Uterus (tissue), 2 donors: ENCODE measurements around the gene CSHL1.
"Not testable (repeated sequence)": the region's sequence is repeated elsewhere in the genome, so short reads cannot be mapped to it uniquely, and the experiment has no call there.

Source experiments
- POLR2A ChIP-seq, 2 donors: fragments of 450-650 bp; IDR thresholded peaks; one replicate each; pipeline ENCODE4 v1.6.1; 2016; ENCODE audit warnings: antibody characterized with exemption in 2 of 2, mild to moderate bottlenecking in 1 of 2, moderate library complexity in 1 of 2
- TF ChIP-seq, protein P1 (sequence below), 4 experiments: fragments of 200-600 bp in 2 of 4; fragments of 450-650 bp in 2 of 4; sonication (generic) in 2 of 4; IDR thresholded peaks; one replicate each; pipeline ENCODE4 v1.5.1; 2016 to 2019; ENCODE audit warnings: antibody characterized with exemption in 4 of 4, mild to moderate bottlenecking in 2 of 4, moderate library complexity in 1 of 4

GRCh38 chr17:63870292-63870665 lies 40.8 kb downstream of the CSHL1 start:
- TF ChIP-seq POLR2A (IDR thresholded peaks at IDR 0.05): not testable (repeated sequence)
- TF ChIP-seq, protein P1, sequence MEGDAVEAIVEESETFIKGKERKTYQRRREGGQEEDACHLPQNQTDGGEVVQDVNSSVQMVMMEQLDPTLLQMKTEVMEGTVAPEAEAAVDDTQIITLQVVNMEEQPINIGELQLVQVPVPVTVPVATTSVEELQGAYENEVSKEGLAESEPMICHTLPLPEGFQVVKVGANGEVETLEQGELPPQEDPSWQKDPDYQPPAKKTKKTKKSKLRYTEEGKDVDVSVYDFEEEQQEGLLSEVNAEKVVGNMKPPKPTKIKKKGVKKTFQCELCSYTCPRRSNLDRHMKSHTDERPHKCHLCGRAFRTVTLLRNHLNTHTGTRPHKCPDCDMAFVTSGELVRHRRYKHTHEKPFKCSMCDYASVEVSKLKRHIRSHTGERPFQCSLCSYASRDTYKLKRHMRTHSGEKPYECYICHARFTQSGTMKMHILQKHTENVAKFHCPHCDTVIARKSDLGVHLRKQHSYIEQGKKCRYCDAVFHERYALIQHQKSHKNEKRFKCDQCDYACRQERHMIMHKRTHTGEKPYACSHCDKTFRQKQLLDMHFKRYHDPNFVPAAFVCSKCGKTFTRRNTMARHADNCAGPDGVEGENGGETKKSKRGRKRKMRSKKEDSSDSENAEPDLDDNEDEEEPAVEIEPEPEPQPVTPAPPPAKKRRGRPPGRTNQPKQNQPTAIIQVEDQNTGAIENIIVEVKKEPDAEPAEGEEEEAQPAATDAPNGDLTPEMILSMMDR (IDR thresholded peaks at IDR 0.05): not testable (repeated sequence)
